ENCODE measurements around the gene SDCBP2.

- TF ChIP-seq ZNF70 (CRISPR knock-in tag; IDR thresholded peaks at IDR 0.05) = no peak
- no peak for TF ChIP-seq ESRRG (CRISPR knock-in tag; IDR thresholded peaks at IDR 0.05)
- TF ChIP-seq RARB (CRISPR knock-in tag; IDR thresholded peaks at IDR 0.05) = no peak
- no peak for TF ChIP-seq TOX (CRISPR knock-in tag; IDR thresholded peaks at IDR 0.05; ENCODE audit: borderline replicate concordance)
- no peak for TF ChIP-seq PPARA (CRISPR knock-in tag; IDR thresholded peaks at IDR 0.05; ENCODE audit: borderline replicate concordance)
Measured at GRCh38 chr20:1326031-1326930, 2.7 kb downstream of the SDCBP2 start.
